ENCODE measurements around the gene GRM1.

Gene GRM1

GRCh38 chr6:146095481-146095880 lies 66.6 kb downstream of the GRM1 start:
- Histone ChIP-seq H4K20me1 (ENCODE audit: insufficient read depth, low read length) (no peaks in the 10 kb centered on the region), H3K4me2 (ENCODE audit: low read length) (no peak overlapping the region), H3K36me3 (ENCODE audit: insufficient read depth, low read length) (no peaks in the 10 kb centered on the region), H3K9me3 (ENCODE audit: low read length) (no peaks in the 10 kb centered on the region), H3F3A (ENCODE audit: insufficient read depth, low read length) (no peaks in the 10 kb centered on the region), H2AFZ (ENCODE audit: low read length) (no peak overlapping the region), H3K79me2 (ENCODE audit: insufficient read depth, low read length) (no peaks in the 10 kb centered on the region), H3K9ac (ENCODE audit: low read length) (no peak overlapping the region), H3K27me3 (ENCODE audit: insufficient read depth, low read length) (no peaks in the 10 kb centered on the region), H3K9me2 (ENCODE audit: low read depth, low read length) (no peaks in the 10 kb centered on the region), H3K27ac (ENCODE audit: low read depth, low read length, poor library complexity, severe bottlenecking) (no peak overlapping the region), H3K4me3 (ENCODE audit: low read depth, low read length, poor library complexity, severe bottlenecking) (no peak overlapping the region), H3K4me1 (ENCODE audit: insufficient read depth, low read length, severe bottlenecking) (no peaks in the 10 kb centered on the region)
- TF ChIP-seq EZH2 (IDR thresholded peaks at IDR 0.05; ENCODE audit: borderline replicate concordance, low read length) = no peak
- no peak for TF ChIP-seq CTCF (IDR thresholded peaks at IDR 0.05; ENCODE audit: low read length)

DNA sequence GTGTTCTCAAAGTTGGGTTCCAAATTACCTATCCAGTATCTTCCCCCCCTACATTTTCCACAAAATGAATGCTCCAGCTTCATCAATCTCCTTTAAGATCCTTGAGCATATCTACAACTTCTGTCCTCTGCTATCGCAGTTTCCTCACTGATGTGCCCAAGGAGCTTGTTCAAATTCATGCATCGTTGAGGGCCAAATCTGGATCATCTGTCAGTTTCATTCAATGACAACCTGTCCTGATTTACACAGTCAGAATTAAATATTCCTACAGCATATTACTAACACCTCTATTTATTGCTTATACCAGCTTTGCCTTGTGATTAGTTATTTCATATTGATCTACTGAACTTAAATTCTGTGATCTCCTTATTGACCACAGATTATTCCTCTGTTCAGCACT lies 68.7 kb downstream of the GRM1 start:
- Histone ChIP-seq H3K9me3 (ENCODE audit: low read length) (no peaks in the 10 kb centered on the region), H3K4me3 (ENCODE audit: low read depth, low read length, poor library complexity, severe bottlenecking) (no peak overlapping the region), H4K20me1 (ENCODE audit: insufficient read depth, low read length) (no peaks in the 10 kb centered on the region), H3K27ac (ENCODE audit: low read depth, low read length, poor library complexity, severe bottlenecking) (no peak overlapping the region), H3K27me3 (ENCODE audit: insufficient read depth, low read length) (no peaks in the 10 kb centered on the region), H3K36me3 (ENCODE audit: insufficient read depth, low read length) (no peaks in the 10 kb centered on the region), H3K9me2 (ENCODE audit: low read depth, low read length) (no peaks in the 10 kb centered on the region), H3F3A (ENCODE audit: insufficient read depth, low read length) (no peaks in the 10 kb centered on the region), H3K79me2 (ENCODE audit: insufficient read depth, low read length) (no peaks in the 10 kb centered on the region), H2AFZ (ENCODE audit: low read length) (no peak overlapping the region), H3K9ac (ENCODE audit: low read length) (no peak overlapping the region), H3K4me2 (ENCODE audit: low read length) (no peak overlapping the region), H3K4me1 (ENCODE audit: insufficient read depth, low read length, severe bottlenecking) (no peaks in the 10 kb centered on the region)
- TF ChIP-seq CTCF (IDR thresholded peaks at IDR 0.05; ENCODE audit: low read length) = no peak
- no peak for TF ChIP-seq EZH2 (IDR thresholded peaks at IDR 0.05; ENCODE audit: borderline replicate concordance, low read length)

- TF ChIP-seq EZH2 (IDR thresholded peaks at IDR 0.05; ENCODE audit: borderline replicate concordance, low read length) = no peak
- TF ChIP-seq CTCF (IDR thresholded peaks at IDR 0.05; ENCODE audit: low read length) = no peak
- Histone ChIP-seq H3K79me2 (ENCODE audit: insufficient read depth, low read length) (no peaks in the 10 kb centered on the region), H3K36me3 (ENCODE audit: insufficient read depth, low read length) (no peaks in the 10 kb centered on the region), H3K9me3 (ENCODE audit: low read length) (no peaks in the 10 kb centered on the region), H3K9ac (ENCODE audit: low read length) (no peak overlapping the region), H2AFZ (ENCODE audit: low read length) (no peak overlapping the region), H3K4me2 (ENCODE audit: low read length) (no peak overlapping the region), H3K9me2 (ENCODE audit: low read depth, low read length) (no peaks in the 10 kb centered on the region), H3K4me3 (ENCODE audit: low read depth, low read length, poor library complexity, severe bottlenecking) (no peak overlapping the region), H4K20me1 (ENCODE audit: insufficient read depth, low read length) (no peaks in the 10 kb centered on the region), H3K27me3 (ENCODE audit: insufficient read depth, low read length) (no peaks in the 10 kb centered on the region), H3K4me1 (ENCODE audit: insufficient read depth, low read length, severe bottlenecking) (no peaks in the 10 kb centered on the region), H3F3A (ENCODE audit: insufficient read depth, low read length) (no peaks in the 10 kb centered on the region), H3K27ac (ENCODE audit: low read depth, low read length, poor library complexity, severe bottlenecking) (no peak overlapping the region)
Observed at GRCh38 chr6:146100776-146101175, 71.9 kb downstream of the GRM1 start.
